ENCODE measurements around the gene ABHD12B. TPM values are rescaled to one million over a fixed set of nuclear protein-coding genes. Genes with fewer than 3 reads are reported as not detected.
"Not testable (repeated sequence)": the region's sequence is repeated elsewhere in the genome, so short reads cannot be mapped to it uniquely, and the experiment has no call there.

ABHD12B gene
- total RNA-seq, 4 donors from 2014 or later = 20.9 to 77.3 (median 36.2) TPM

DNA sequence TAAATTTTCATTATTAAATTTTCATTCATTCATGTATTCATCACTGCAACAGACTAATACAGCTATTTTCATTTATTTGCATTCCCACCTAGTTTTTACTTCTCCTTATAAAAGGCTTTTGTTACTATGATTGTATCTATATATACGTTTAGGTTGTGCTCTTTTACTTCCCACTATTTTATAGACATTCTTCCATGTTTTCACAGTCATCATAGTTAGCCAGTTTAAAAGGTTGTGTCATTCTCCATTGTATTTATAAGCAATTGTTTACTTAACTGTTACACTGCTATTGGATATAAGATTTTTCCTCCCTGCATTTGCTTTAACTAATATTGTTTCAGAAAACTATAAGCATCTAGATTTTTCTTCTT, 12.0 kb downstream of the ABHD12B start:
- H3K4me3 ChIP-seq (ENCODE audit: low read depth, poor library complexity, severe bottlenecking) = no peak overlapping the region
- DNase-seq (ENCODE audit: low spot score in 2 of 2) = no peak
- TF ChIP-seq POLR2A (IDR thresholded peaks at IDR 0.05) = no peak
- TF ChIP-seq, protein P1, sequence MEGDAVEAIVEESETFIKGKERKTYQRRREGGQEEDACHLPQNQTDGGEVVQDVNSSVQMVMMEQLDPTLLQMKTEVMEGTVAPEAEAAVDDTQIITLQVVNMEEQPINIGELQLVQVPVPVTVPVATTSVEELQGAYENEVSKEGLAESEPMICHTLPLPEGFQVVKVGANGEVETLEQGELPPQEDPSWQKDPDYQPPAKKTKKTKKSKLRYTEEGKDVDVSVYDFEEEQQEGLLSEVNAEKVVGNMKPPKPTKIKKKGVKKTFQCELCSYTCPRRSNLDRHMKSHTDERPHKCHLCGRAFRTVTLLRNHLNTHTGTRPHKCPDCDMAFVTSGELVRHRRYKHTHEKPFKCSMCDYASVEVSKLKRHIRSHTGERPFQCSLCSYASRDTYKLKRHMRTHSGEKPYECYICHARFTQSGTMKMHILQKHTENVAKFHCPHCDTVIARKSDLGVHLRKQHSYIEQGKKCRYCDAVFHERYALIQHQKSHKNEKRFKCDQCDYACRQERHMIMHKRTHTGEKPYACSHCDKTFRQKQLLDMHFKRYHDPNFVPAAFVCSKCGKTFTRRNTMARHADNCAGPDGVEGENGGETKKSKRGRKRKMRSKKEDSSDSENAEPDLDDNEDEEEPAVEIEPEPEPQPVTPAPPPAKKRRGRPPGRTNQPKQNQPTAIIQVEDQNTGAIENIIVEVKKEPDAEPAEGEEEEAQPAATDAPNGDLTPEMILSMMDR (IDR thresholded peaks at IDR 0.05) = no peak
- 80 to 81% methylated on average over 1 of the region's 1 CpG for WGBS, 2 donors
- intact Hi-C loops (cut with DNase I; ENCODE audit: low total_unique reads) = no loop called here

DNA sequence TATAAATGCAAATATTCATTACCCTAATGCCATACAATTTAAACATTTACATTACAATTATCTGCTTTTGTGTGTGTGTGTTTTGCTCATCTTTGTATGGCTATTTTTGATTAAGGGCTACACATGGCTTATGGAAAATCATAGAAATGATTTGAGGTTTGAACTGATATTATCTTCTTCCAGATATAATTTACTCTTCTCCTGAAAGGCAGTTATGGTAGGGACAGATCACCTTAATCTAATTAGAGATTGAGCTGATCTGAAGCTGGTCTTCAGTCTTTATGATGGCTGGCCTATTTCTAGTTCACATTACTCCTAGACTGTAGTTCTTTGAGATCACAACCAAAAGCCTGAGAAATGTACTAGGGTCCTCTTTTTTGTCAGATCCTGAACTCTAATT, 15.6 kb downstream of the ABHD12B start:
- intact Hi-C loops (cut with DNase I; ENCODE audit: low total_unique reads) = no loop called here
- H3K4me3 ChIP-seq (ENCODE audit: low read depth, poor library complexity, severe bottlenecking) = no peak overlapping the region
- no peak for DNase-seq (ENCODE audit: low spot score in 2 of 2)
- no peak for TF ChIP-seq POLR2A (IDR thresholded peaks at IDR 0.05)

DNA sequence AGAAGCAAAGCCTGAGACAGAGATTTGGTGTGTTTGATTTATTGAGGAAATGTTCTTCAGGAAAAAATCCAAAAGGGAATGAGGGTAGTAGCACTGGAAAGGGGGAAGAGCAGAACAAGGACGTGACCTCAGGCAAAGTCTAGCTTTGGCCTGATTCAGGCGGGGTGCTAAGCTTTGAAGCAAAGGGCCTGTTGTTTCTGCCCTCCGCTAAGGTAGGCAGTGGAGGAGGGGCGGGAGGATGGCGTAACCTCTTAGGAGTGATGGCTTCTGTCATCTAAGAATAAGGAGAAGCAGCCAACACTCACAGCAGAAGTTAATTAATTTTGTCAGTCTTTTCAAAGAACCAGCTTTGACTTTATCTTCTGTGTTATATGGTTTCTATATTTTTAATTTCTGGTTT, 20.4 kb downstream of the ABHD12B start:
- TF ChIP-seq, protein P1 (IDR thresholded peaks at IDR 0.05) = no peak
- TF ChIP-seq POLR2A (IDR thresholded peaks at IDR 0.05) = no peak
- no peak for DNase-seq (ENCODE audit: low spot score in 2 of 2)
- H3K4me3 ChIP-seq (ENCODE audit: low read depth, poor library complexity, severe bottlenecking) = no peak overlapping the region
- intact Hi-C loops (cut with DNase I; ENCODE audit: low total_unique reads) = no loop called here
- 74 to 80% methylated on average over 5 of the region's 5 CpGs for WGBS, 2 donors

DNA sequence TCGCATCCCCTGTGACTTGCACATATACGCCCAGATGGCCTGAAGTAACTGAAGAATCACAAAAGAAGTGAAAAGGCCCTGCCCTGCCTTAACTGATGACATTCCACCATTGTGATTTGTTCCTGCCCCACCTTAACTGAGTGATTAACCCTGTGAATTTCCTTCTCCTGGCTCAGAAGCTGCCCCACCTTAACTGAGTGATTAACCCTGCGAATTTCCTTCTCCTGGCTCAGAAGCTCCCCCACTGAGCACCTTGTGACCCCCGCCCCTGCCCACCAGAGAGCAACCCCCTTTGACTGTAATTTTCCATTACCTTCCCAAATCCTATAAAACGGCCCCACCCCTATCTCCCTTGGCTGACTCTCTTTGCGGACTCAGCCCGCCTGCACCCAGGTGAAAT, 24.6 kb downstream of the ABHD12B start:
- intact Hi-C loops (cut with DNase I; ENCODE audit: low total_unique reads); H3K4me3 ChIP-seq (ENCODE audit: low read depth, poor library complexity, severe bottlenecking); DNase-seq (ENCODE audit: low spot score in 2 of 2): not testable (repeated sequence)
- WGBS, 2 donors = 70 to 86% methylated on average over 7 of the region's 7 CpGs

DNA sequence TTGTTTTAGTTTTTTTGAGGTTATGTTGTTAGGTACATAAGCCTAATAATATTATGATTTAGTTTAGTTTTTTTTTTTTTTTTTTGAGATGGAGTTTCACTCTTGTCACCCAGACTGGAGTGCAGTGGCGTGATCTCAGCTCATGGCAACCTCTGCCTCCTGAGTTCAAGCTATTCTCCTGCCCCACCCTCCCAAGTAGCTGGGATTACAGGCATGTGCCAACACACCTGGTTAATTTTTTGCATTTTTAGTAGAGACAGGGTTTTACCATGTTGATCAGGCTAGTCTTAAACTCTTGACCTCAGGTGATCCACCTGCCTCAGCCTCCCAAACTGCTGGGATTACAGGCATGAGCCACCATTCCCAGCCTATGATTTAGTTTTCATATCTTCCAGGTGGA, 25.2 kb downstream of the ABHD12B start:
- H3K4me3 ChIP-seq (ENCODE audit: low read depth, poor library complexity, severe bottlenecking); intact Hi-C loops (cut with DNase I; ENCODE audit: low total_unique reads); DNase-seq (ENCODE audit: low spot score in 2 of 2): not testable (repeated sequence)
- 69 to 85% methylated on average over 1 of the region's 1 CpG for WGBS, 2 donors

DNA sequence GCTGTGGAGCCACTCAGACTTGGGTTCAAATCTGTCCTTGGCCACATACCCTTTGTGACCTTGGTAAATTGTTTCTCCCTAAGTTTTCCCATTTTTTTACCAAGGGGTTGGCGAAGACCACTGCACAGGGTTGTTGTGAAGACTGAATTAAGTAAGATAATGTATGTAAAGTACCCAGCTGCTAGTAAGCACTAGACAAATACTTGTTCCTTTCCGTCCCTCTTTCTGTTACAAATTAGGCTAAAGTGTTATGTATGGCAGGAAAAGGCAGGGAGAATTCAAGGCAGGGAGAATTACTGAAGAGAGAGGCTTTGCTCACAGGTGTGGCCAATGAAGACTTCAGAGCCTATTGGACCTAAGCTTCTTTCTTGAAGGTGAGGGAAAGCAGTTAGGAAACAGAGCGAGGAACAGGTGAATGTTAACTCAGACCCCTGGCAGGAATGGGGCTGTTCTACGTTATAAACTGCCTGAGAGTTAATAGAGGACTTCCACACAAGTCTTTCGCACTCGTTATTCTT, 25.9 kb downstream of the ABHD12B start:
- TF ChIP-seq, protein P1 (IDR thresholded peaks at IDR 0.05) = no peak
- TF ChIP-seq POLR2A (IDR thresholded peaks at IDR 0.05) = no peak
- WGBS, 2 donors = 94% methylated on average over 6 of the region's 6 CpGs
- DNase-seq (ENCODE audit: low spot score in 2 of 2) = no peak
- intact Hi-C loops (cut with DNase I; ENCODE audit: low total_unique reads) = no loop called here
- H3K4me3 ChIP-seq (ENCODE audit: low read depth, poor library complexity, severe bottlenecking) = no peak overlapping the region

DNA sequence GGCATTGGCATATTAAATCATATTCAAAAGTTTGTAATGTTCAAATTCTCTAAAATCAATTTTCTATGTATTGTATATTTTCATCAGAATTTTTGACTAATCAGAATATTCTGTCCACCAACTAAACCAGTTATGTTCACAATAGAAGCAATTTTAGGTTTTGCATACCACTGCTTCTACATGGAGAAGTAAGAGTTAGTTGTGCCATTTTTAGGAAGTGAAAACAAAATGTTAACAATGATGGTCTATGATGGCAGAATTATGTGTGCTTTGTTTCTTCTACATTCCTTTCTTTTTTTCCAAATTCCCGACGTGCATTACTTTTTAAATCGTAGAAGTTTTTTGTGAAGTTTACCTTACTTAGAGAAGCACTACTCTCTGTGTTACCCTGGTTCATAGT, 29.5 kb downstream of the ABHD12B start:
- DNase-seq (ENCODE audit: low spot score in 2 of 2) = no peak
- intact Hi-C loops (cut with DNase I; ENCODE audit: low total_unique reads) = no loop called here
- TF ChIP-seq, protein P1 (IDR thresholded peaks at IDR 0.05) = no peak
- TF ChIP-seq POLR2A (IDR thresholded peaks at IDR 0.05) = no peak
- 79 to 91% methylated on average over 3 of the region's 3 CpGs for WGBS, 2 donors
- H3K4me3 ChIP-seq (ENCODE audit: low read depth, poor library complexity, severe bottlenecking) = no peak overlapping the region

All from lower leg skin (tissue), 4 donors.